Stimulated activated CD4-positive, alpha-beta T cell treated with anti-CD3 and anti-CD28 coated beads, Interleukin-1b, Interleukin-23, amount 100 ng/mL, for 1 hour (primary cell): ENCODE measurements around the gene CSRP1.
"Not testable (repeated sequence)": the region's sequence is repeated elsewhere in the genome, so short reads cannot be mapped to it uniquely, and the experiment has no call there.

Source experiments
- DNase-seq, 2 donors: peaks; one replicate each; pipeline ENCODE4 v3.0.0-alpha.2; 2020; ENCODE audit warnings: low read depth in 2 of 2

CSRP1 gene

DNA sequence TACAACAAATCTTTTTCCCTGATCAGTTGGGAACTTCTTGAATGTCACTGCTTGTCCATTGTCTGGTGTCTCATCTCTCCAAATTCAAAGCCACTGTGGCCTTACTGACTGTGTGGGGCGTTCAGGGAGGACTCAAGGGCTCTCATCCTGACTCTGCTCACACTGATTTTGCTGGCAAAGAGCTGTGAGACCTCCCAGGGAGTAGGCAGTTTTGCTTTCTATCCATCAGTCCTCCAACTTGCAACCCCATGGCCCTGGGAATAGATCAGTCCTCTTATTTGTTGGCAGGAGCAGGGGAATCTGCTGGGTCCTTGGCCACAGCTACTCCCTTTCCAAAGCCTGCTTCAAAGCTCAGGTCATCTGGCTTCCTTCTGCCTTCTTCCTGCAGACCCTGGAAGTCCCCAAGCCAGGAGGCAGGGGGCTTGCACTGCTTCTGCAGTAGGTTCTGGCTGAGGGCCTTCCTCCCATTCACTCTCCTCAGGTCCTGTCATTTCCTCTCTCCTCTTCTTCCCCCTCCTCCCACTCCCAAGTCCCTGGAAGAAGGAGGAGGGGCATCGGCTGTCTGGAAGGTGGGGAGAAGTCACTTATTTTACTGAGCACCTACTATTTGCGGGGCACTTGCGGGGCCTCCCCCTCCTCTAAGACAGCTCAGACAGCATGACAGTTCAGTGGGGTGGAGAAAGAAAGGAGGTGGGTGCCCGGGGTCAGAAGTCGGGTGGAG is 31.1 kb upstream of the CSRP1 start:
- DNase-seq: no peak

GRCh38 chr1:201537467-201537866 is 30.5 kb upstream of the CSRP1 start:
- no peak for DNase-seq

DNA sequence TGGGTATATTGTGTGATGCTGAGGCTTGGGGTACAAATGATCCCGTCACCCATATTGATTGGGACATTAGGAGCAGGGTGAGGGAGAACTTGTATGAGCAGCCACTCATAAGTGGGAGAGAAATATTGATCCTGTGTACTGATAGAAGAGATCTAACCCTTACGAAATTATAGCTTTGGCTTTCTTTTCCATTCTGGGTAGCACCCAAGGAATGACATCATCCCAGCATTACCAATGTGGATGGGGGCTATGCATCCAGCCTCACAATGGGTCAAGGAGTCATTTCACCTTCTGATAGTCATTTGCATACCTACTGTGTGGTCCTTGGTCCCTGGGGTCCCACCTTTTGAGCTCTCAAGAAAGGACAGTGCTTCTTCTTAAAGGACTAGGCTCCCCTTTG is 30.1 kb upstream of the CSRP1 start:
- DNase-seq: no peak

GRCh38 chr1:201536558-201536957 is 29.6 kb upstream of the CSRP1 start:
- no peak for DNase-seq

DNA sequence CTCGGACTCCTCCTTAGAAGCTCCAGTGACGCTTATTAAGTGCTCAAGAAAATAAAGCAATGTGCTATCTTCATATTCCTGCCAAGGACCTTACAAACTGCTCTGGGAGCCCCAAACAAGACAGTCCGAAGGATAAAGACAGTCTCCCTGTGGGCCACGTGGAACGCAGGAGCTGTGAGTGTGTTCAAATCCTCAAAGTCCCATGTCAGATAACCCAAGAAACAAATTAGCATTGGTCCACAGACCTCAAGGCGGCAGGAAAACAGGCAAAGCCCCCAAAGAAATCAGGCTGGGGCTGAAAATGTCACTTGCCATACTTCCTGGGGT is 29.0 kb upstream of the CSRP1 start:
- no peak for DNase-seq

- DNase-seq: no peak
Observed at GRCh38 chr1:201535046-201535918, 28.4 kb upstream of the CSRP1 start.

GRCh38 chr1:201533836-201534235 is 26.9 kb upstream of the CSRP1 start:
- no peak for DNase-seq

GRCh38 chr1:201531551-201532425 is 24.9 kb upstream of the CSRP1 start:
- DNase-seq: no peak

- no peak for DNase-seq
Observed at GRCh38 chr1:201530741-201531531, 24.0 kb upstream of the CSRP1 start.

DNA sequence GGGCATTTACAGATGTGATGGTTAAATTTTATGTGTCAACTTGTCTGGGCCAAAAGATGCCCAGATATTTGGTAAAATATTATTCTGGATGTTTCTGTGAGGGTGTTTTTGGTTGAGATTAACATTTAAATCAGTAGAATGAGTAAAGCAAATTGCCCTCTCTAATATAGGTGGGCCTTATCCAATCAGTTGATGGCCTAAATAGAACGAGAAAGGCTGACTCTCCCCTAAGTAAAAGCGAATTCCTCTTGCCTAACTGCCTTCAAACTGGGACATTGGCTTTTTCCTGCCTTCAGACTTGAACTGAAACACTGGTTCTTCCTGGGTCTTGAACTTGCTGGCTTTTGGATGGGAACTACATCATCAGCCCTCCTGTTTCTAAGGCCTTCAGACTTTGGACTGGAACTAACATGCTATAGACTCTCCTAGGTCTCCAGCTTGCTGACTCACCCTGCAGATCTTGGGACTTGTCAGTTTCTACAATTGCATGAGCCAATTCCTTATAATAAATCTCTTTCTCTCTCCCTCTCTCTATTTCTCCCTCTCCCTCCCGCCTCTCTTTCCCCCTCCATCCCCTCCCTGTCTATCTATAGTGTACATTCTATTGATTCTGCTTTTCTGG is 21.8 kb upstream of the CSRP1 start:
- DNase-seq: no peak

GRCh38 chr1:201527879-201528278 is 21.0 kb upstream of the CSRP1 start:
- no peak for DNase-seq

- no peak for DNase-seq
Observed at GRCh38 chr1:201525193-201525778, 18.4 kb upstream of the CSRP1 start.

DNA sequence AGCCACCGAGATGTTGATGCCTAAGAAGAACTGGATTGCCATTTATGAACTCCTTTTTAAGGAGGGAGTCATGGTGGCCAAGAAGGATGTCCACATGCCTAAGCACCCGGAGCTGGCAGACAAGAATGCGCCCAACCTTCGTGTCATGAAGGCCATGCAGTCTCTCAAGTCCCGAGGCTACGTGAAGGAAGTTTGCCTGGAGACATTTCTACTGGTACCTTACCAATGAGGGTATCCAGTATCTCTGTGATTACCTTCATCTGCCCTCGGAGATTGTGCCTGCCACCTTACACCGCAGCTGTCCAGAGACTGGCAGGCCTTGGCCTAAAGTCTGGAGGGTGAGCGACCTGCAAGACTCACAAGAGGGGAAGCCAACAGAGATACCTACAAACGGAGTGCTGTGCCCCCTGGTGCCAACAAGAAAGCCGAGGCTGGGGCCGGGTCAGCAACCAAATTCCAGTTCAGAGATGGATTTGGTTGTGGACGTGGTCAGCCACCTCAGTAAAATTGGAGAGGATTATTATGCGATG is 13.2 kb upstream of the CSRP1 start:
- not testable (repeated sequence) for DNase-seq

- DNase-seq: no peak
Observed at GRCh38 chr1:201518071-201518470, 11.1 kb upstream of the CSRP1 start.

- DNase-seq: no peak
Observed at GRCh38 chr1:201517631-201518030, 10.7 kb upstream of the CSRP1 start.

DNA sequence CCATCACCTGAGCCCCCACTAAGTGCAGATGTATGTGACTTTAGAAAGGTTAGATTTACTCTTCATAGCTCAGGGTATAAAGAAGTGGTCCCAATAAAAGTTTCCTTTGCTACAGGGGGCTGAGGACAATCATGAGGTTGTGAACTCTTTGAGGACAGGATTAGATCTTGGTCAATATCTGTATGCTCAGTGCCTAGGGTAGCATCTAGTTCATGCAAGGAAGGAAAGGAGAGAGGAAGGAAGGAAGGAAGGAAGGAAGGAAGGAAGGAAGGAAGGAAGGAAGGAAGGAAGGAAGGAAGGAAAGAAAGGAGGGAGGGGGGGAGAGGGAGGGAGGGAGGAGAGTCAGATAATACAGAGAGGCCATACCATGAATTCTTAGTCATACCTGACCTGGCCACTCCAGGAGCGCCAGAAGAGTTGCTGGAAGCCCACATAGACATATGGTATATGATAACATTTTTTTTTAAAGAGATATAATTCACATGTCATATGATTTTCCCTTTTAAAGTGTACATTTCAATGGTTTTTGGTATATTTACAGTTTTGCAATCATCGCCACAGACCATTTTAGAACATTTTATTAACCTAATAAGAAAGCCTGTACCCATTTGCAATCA is 9.7 kb upstream of the CSRP1 start:
- DNase-seq: no peak

GRCh38 chr1:201515895-201516294 is 9.0 kb upstream of the CSRP1 start:
- no peak for DNase-seq

DNA sequence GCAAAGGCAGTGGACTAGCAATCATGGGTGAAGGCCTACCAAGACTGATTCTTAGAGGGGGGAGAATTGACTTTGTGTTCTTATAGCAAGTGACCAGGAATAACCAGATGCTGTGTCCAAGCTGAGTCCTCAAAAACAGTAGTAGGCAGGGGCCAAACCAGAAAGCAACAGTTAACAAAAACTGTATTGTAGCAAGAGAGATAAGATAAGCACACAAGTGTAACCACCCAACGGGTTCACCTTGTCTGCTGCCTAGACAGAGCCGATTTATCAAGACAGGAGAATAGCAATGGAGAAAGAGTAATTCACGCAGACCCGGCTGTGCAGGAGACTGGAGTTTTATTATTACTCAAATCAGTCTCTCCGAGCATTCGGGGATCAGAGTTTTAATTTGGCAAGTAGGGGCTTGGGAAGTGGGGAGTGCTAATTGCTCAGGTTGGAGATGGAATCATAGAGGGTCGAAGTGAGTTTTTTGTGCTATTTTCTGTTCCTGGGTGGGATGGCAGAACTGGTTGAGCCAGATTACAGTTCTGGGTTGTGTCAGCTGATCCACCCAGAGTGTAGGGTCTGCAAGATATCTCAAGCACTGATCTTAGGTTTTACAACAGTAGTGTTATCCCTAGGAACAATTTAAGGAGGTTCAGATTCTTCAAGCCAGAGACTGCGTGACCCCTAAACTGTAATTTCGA is 8.3 kb upstream of the CSRP1 start:
- DNase-seq: no peak

DNA sequence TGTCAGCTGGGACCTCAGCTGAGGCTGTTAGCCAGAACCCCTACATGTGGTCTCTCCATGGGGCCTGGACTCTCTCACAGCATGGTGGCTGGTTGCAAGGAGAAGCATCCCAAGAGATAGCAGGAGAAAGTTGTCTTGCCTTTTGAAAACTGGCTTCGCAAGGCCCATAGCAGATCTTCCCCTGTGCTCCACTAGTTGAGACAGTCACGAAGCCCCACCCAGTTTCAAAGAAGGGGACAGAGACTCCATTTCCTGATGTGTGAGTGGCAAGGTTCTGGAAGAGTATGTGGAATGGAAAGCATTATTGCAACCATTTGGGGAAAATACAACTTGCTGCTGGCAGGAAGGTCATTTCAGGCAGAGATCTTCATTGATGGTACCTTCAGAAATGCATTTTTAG is 7.5 kb upstream of the CSRP1 start:
- DNase-seq: no peak
